ENCODE measurements around the gene SLC7A11.

Gene SLC7A11

GRCh38 chr4:138275963-138276621 is 33.9 kb upstream of the SLC7A11 start:
- TF ChIP-seq CTCF (IDR thresholded peaks at IDR 0.05) = no peak
- no peak for DNase-seq
- no peaks in the 10 kb centered on the region for H3K4me1 Mint-ChIP-seq
- H3K36me3 Mint-ChIP-seq (ENCODE audit: low read depth) = no peaks in the 10 kb centered on the region
- no peaks in the 10 kb centered on the region for H3K27me3 Mint-ChIP-seq (ENCODE audit: low read depth, poor library complexity)
- no peak overlapping the region for H3K4me3 Mint-ChIP-seq
- no peak overlapping the region for H3K27ac Mint-ChIP-seq
- H3K9me3 Mint-ChIP-seq = no peaks in the 10 kb centered on the region

- no peaks in the 10 kb centered on the region for H3K4me1 Mint-ChIP-seq
- H3K9me3 Mint-ChIP-seq = no peaks in the 10 kb centered on the region
- no peaks in the 10 kb centered on the region for H3K36me3 Mint-ChIP-seq (ENCODE audit: low read depth)
- no peak for DNase-seq
- no peak overlapping the region for H3K4me3 Mint-ChIP-seq
- no peak overlapping the region for H3K27ac Mint-ChIP-seq
- H3K27me3 Mint-ChIP-seq (ENCODE audit: low read depth, poor library complexity) = no peaks in the 10 kb centered on the region
- no peak for TF ChIP-seq CTCF (IDR thresholded peaks at IDR 0.05)
Measured at GRCh38 chr4:138275216-138275615, 33.1 kb upstream of the SLC7A11 start.

GRCh38 chr4:138269175-138269574 is 27.0 kb upstream of the SLC7A11 start:
- TF ChIP-seq CTCF (IDR thresholded peaks at IDR 0.05) = no peak
- no peak overlapping the region for H3K27ac Mint-ChIP-seq
- no peak overlapping the region for H3K4me3 Mint-ChIP-seq
- DNase-seq = no peak
- H3K9me3 Mint-ChIP-seq = no peaks in the 10 kb centered on the region
- no peaks in the 10 kb centered on the region for H3K36me3 Mint-ChIP-seq (ENCODE audit: low read depth)
- H3K4me1 Mint-ChIP-seq = no peaks in the 10 kb centered on the region
- H3K27me3 Mint-ChIP-seq (ENCODE audit: low read depth, poor library complexity) = no peaks in the 10 kb centered on the region

- DNase-seq = no peak
- no peaks in the 10 kb centered on the region for H3K27me3 Mint-ChIP-seq (ENCODE audit: low read depth, poor library complexity)
- no peaks in the 10 kb centered on the region for H3K36me3 Mint-ChIP-seq (ENCODE audit: low read depth)
- no peaks in the 10 kb centered on the region for H3K9me3 Mint-ChIP-seq
- H3K27ac Mint-ChIP-seq = no peak overlapping the region
- TF ChIP-seq CTCF (IDR thresholded peaks at IDR 0.05) = no peak
- H3K4me3 Mint-ChIP-seq = no peak overlapping the region
- H3K4me1 Mint-ChIP-seq = no peaks in the 10 kb centered on the region
Measured at GRCh38 chr4:138267835-138268234, 25.7 kb upstream of the SLC7A11 start.

- H3K4me3 Mint-ChIP-seq = no peak overlapping the region
- no peaks in the 10 kb centered on the region for H3K9me3 Mint-ChIP-seq
- DNase-seq = no peak
- H3K27ac Mint-ChIP-seq = no peak overlapping the region
- H3K4me1 Mint-ChIP-seq = no peaks in the 10 kb centered on the region
- H3K27me3 Mint-ChIP-seq (ENCODE audit: low read depth, poor library complexity) = no peaks in the 10 kb centered on the region
- no peak for TF ChIP-seq CTCF (IDR thresholded peaks at IDR 0.05)
- no peaks in the 10 kb centered on the region for H3K36me3 Mint-ChIP-seq (ENCODE audit: low read depth)
Measured at GRCh38 chr4:138266948-138267347, 24.8 kb upstream of the SLC7A11 start.

GRCh38 chr4:138263247-138263816 is 21.2 kb upstream of the SLC7A11 start:
- Mint-ChIP-seq H3K4me1 (peaks cover 2% of the 10 kb centered on the region), H3K4me3 (no peak overlapping the region), H3K27ac (no peak overlapping the region), H3K9me3 (no peaks in the 10 kb centered on the region), H3K27me3 (ENCODE audit: low read depth, poor library complexity) (no peaks in the 10 kb centered on the region), H3K36me3 (ENCODE audit: low read depth) (no peaks in the 10 kb centered on the region)
- no peak for TF ChIP-seq CTCF (IDR thresholded peaks at IDR 0.05)
- no peak for DNase-seq
